Sigmoid colon (tissue), 7 donors: ENCODE results near the gene PROSER3. TPM values are rescaled to one million over a fixed set of nuclear protein-coding genes. Genes with fewer than 3 reads are reported as not detected.

Source experiments
- DNase-seq: peaks from one replicate; pipeline ENCODE4 v3.0.0-alpha.2; 2019
- H3K27ac ChIP-seq, 4 donors: fragments of 200-600 bp; sonication (generic); one replicate each; pipeline ENCODE4 v1.5.1; 2016 to 2019; ENCODE audit warnings: mild to moderate bottlenecking in 1 of 4
- H3K27me3 ChIP-seq, 3 donors: fragments of 200-600 bp; sonication (generic); one replicate each; pipeline ENCODE4 v1.5.1; 2019; ENCODE audit warnings: mild to moderate bottlenecking in 1 of 3
- H3K36me3 ChIP-seq, 4 donors: fragments of 200-600 bp; sonication (generic); one replicate each; pipeline ENCODE4 v1.5.1; 2016 to 2019
- H3K4me1 ChIP-seq, 4 donors: fragments of 200-600 bp; sonication (generic); one replicate each; pipeline ENCODE4 v1.5.1; 2017 to 2019
- H3K4me3 ChIP-seq, 4 donors: fragments of 200-600 bp; sonication (generic); one replicate each; pipeline ENCODE4 v1.5.1; 2017 to 2019; ENCODE audit warnings: mild to moderate bottlenecking in 2 of 4, moderate library complexity in 1 of 4
- H3K9me3 ChIP-seq, 4 donors: fragments of 200-600 bp in 3 of 4; sonication (generic) in 3 of 4; one replicate each; pipeline versions ENCODE4 v1.5.1 to v1.6.1; 2013 to 2019
- EP300 ChIP-seq, 4 donors: sonication (generic); formaldehyde crosslinking; IDR thresholded peaks; one replicate each; pipeline ENCODE4 v1.6.1; 2017; ENCODE audit warnings: antibody characterized with exemption in 4 of 4
- POLR2A ChIP-seq, 2 donors: fragments of 450-650 bp; IDR thresholded peaks; one replicate each; pipeline ENCODE4 v1.6.1; 2016; ENCODE audit warnings: antibody characterized with exemption in 2 of 2, mild to moderate bottlenecking in 2 of 2, moderate library complexity in 2 of 2
- POLR2AphosphoS5 ChIP-seq, 4 donors: sonication (generic); formaldehyde crosslinking; IDR thresholded peaks; one replicate each; pipeline ENCODE4 v1.6.1; 2017; ENCODE audit warnings: antibody characterized with exemption in 4 of 4
- WGBS, 2 donors: extraction: QIAGEN DNeasy Blood & Tissue Kit; methylation state at CpG; one replicate each; pipeline ENCODE4 v1.1.7; 2013; 5-methylcytosine and 5-hydroxymethylcytosine counted together
- intact Hi-C: fragments of 100-400 bp; cut with DNase I; formaldehyde crosslinking; loops from one replicate; pipeline ENCODE4 v1.15.1; 2023
- polyA plus RNA-seq, 3 donors: library from polyadenylated mRNA; stranded (reverse); fragments of 200-250 nt; gene quantifications; one replicate each; pipeline ENCODE4 v1.2.3, GENCODE V29; 2013
- total RNA-seq, 4 donors: library from RNA; depleted of rRNA; stranded (reverse); fragments of >200 nt; gene quantifications; one replicate each; pipeline ENCODE4 v1.1.0, GENCODE V29; 2016
- TF ChIP-seq, protein P1 (sequence below), 4 experiments: fragments of 450-650 bp in 3 of 4; fragments of 200-600 bp in 1 of 4; IDR thresholded peaks; one replicate each; pipeline ENCODE4 v1.5.1; 2016 to 2019; ENCODE audit warnings: antibody characterized with exemption in 4 of 4, mild to moderate bottlenecking in 3 of 4, moderate library complexity in 2 of 4
- donor health status: healthy with polysubstance abuse.
- donor health status: Bipolar disorder and iron deficiency.
- donor health status: healthy.

PROSER3 gene
- total and polyA plus RNA-seq, 7 donors = 2.4 to 16.5 (median 5.0) TPM

GRCh38 chr19:35713506-35713850 is 44.5 kb upstream of the PROSER3 start:
- Histone ChIP-seq H3K4me1 (peaks cover 0 to 17% (median 13%) of the 10 kb centered on the region in 4 donors), H3K36me3 (no peaks in the 10 kb centered on the region), H3K9me3 (no peaks in the 10 kb centered on the region), H3K4me3 (no peak overlapping the region), H3K27me3 (no peaks in the 10 kb centered on the region), H3K27ac (no peak overlapping the region)
- WGBS, 2 donors = 69 to 86% methylated on average over 2 of the region's 2 CpGs
- no peak for DNase-seq
- TF ChIP-seq POLR2AphosphoS5 (IDR thresholded peaks at IDR 0.05) = no peak
- TF ChIP-seq EP300 (IDR thresholded peaks at IDR 0.05) = no peak
- TF ChIP-seq, protein P1, sequence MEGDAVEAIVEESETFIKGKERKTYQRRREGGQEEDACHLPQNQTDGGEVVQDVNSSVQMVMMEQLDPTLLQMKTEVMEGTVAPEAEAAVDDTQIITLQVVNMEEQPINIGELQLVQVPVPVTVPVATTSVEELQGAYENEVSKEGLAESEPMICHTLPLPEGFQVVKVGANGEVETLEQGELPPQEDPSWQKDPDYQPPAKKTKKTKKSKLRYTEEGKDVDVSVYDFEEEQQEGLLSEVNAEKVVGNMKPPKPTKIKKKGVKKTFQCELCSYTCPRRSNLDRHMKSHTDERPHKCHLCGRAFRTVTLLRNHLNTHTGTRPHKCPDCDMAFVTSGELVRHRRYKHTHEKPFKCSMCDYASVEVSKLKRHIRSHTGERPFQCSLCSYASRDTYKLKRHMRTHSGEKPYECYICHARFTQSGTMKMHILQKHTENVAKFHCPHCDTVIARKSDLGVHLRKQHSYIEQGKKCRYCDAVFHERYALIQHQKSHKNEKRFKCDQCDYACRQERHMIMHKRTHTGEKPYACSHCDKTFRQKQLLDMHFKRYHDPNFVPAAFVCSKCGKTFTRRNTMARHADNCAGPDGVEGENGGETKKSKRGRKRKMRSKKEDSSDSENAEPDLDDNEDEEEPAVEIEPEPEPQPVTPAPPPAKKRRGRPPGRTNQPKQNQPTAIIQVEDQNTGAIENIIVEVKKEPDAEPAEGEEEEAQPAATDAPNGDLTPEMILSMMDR (IDR thresholded peaks at IDR 0.05) = no peak
- TF ChIP-seq POLR2A (IDR thresholded peaks at IDR 0.05) = no peak
- intact Hi-C loops = no loop called here

DNA sequence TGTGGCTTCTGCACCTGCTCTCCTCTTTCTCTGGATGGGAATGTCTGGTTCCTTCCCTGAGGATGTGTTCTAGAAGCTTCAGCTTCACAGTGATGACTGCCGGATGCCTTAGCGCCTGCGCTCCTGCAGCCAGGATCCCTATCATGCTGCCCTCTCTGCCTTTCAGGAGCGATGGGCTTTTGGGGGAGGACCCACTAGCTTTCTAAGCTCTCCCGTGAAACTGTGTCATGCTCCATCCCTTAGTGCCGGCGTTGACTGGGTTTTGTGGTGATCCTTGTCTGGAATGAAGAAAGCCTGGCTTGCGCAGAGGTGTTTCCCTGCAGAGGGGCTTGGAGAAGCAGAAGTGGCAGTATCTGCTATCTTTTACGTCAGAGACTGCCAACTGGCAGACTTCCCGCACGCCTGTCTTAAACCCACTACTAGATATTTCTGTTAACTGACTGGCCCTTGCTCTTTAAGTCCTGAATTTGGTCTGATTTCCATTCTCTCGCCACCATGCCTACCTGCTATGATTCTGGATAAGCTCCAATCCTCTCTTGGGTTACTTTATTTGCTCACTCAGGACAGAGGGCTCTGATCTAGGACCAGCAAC is 44.0 kb upstream of the PROSER3 start:
- 79 to 85% methylated on average over 12 of the region's 12 CpGs for WGBS, 2 donors
- Histone ChIP-seq H3K4me3 (no peak overlapping the region), H3K36me3 (no peaks in the 10 kb centered on the region), H3K9me3 (no peaks in the 10 kb centered on the region), H3K27me3 (no peaks in the 10 kb centered on the region), H3K27ac (no peak overlapping the region), H3K4me1 (peaks cover 0 to 22% (median 18%) of the 10 kb centered on the region in 4 donors)
- no peak for DNase-seq
- intact Hi-C loops = no loop called here
- TF ChIP-seq EP300 (IDR thresholded peaks at IDR 0.05) (no peak), POLR2A (IDR thresholded peaks at IDR 0.05) (no peak), POLR2AphosphoS5 (IDR thresholded peaks at IDR 0.05) (no peak)
- TF ChIP-seq, protein P1 (IDR thresholded peaks at IDR 0.05) = no peak

DNA sequence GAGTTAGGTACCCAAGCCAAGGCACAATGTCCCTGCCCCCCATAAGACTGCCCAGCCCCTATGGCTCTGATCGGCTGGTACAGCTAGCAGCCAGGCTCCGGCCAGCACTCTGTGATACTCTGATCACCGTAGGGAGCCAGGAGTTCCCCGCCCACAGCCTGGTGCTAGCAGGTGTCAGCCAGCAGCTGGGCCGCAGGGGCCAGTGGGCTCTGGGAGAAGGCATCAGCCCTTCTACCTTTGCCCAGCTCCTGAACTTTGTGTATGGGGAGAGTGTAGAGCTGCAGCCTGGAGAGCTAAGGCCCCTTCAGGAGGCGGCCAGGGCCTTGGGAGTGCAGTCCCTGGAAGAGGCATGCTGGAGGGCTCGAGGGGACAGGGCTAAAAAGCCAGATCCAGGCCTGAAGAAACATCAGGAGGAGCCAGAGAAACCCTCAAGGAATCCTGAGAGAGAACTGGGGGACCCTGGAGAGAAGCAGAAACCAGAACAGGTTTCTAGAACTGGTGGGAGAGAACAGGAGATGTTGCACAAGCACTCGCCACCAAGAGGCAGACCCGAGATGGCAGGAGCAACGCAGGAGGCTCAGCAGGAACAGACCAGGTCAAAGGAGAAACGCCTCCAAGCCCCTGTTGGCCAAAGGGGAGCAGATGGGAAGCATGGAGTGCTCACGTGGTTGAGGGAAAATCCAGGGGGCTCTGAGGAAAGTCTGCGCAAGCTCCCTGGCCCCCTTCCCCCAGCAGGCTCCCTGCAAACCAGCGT is 43.2 kb upstream of the PROSER3 start:
- TF ChIP-seq, protein P1 (IDR thresholded peaks at IDR 0.05) = no peak
- peaks cover 0 to 4% (median 0%) of the 10 kb centered on the region in 4 donors for H3K36me3 ChIP-seq
- intact Hi-C loops = loop anchor here (5.0 kb wide), 1 partner anchor 87 kb away; the partner anchor contains the start of gene RBM42
- H3K4me1 ChIP-seq = peaks cover 0 to 30% (median 26%) of the 10 kb centered on the region in 4 donors
- no peak overlapping the region for H3K4me3 ChIP-seq
- DNase-seq = no peak
- no peak overlapping the region for H3K27ac ChIP-seq
- no peaks in the 10 kb centered on the region for H3K9me3 ChIP-seq
- WGBS, 2 donors = 76 to 78% methylated on average over 14 of the region's 14 CpGs
- H3K27me3 ChIP-seq = no peaks in the 10 kb centered on the region

GRCh38 chr19:35715355-35715809 is 42.6 kb upstream of the PROSER3 start:
- intact Hi-C loops = loop anchor here (5.0 kb wide), 1 partner anchor 88 kb away; the partner anchor contains the start of gene RBM42
- Histone ChIP-seq H3K27ac (peak overlapping the region; percentile 90 to 97 (median 93)), H3K4me3 (no peak overlapping the region), H3K9me3 (no peaks in the 10 kb centered on the region), H3K4me1 (peaks cover 0 to 33% (median 28%) of the 10 kb centered on the region in 4 donors), H3K27me3 (no peaks in the 10 kb centered on the region), H3K36me3 (peaks cover 0 to 10% (median under 1%) of the 10 kb centered on the region in 4 donors)
- TF ChIP-seq EP300 (IDR thresholded peaks at IDR 0.05) (no peak), POLR2A (IDR thresholded peaks at IDR 0.05) (no peak), POLR2AphosphoS5 (IDR thresholded peaks at IDR 0.05) (no peak)
- TF ChIP-seq, protein P1 (IDR thresholded peaks at IDR 0.05) = no peak
- DNase-seq = no peak
- 79 to 81% methylated on average over 7 of the region's 7 CpGs for WGBS, 2 donors
